Fibroblast of pulmonary artery (primary cell): Measurements from ENCODE around the gene MCL1.
A peak's percentile ranks its signal among the peaks of the same experiment; 100 is the strongest.
"Not testable (repeated sequence)": the region's sequence is repeated elsewhere in the genome, so short reads cannot be mapped to it uniquely, and the experiment has no call there.

Experiments
- DNase-seq: peaks from one replicate; pipeline ENCODE4 v3.0.0-alpha.2; 2010; ENCODE audit warnings: low read depth
- H3K4me3 ChIP-seq: replicated peaks from 2 replicates; pipeline ENCODE4 v1.5.1; 2011; ENCODE audit warnings: low read depth, mild to moderate bottlenecking, control low read depth, low read length, moderate library complexity
- TF ChIP-seq, protein P1 (sequence below): IDR thresholded peaks from 2 replicates; pipeline ENCODE4 v1.5.1; 2011; ENCODE audit warnings: mild to moderate bottlenecking, control low read depth, low read length, inconsistent platforms; ENCODE audit errors: missing control alignments

The MCL1 gene

DNA sequence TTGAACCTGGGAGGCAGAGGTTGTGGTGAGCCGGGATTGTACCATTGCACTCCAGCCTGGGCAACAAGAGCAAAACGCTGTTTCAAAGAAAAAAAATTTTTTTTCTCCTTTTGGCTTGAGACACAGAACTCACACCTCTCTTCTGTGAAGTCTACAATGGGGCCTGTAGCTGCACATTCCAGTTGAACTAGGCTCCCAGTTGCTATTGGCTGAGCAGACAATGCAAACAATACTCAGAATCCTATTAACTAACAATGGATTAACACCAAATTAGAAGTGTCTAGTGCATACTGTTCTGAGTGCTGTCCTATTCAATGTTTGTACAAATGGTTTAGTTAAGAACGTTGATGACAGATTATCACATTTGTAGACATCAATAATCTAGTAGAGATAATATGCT lies 17.6 kb upstream of the MCL1 start:
- DNase-seq: no peak
- H3K4me3 ChIP-seq: no peak overlapping the region
- TF ChIP-seq, protein P1, sequence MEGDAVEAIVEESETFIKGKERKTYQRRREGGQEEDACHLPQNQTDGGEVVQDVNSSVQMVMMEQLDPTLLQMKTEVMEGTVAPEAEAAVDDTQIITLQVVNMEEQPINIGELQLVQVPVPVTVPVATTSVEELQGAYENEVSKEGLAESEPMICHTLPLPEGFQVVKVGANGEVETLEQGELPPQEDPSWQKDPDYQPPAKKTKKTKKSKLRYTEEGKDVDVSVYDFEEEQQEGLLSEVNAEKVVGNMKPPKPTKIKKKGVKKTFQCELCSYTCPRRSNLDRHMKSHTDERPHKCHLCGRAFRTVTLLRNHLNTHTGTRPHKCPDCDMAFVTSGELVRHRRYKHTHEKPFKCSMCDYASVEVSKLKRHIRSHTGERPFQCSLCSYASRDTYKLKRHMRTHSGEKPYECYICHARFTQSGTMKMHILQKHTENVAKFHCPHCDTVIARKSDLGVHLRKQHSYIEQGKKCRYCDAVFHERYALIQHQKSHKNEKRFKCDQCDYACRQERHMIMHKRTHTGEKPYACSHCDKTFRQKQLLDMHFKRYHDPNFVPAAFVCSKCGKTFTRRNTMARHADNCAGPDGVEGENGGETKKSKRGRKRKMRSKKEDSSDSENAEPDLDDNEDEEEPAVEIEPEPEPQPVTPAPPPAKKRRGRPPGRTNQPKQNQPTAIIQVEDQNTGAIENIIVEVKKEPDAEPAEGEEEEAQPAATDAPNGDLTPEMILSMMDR: no peak

DNA sequence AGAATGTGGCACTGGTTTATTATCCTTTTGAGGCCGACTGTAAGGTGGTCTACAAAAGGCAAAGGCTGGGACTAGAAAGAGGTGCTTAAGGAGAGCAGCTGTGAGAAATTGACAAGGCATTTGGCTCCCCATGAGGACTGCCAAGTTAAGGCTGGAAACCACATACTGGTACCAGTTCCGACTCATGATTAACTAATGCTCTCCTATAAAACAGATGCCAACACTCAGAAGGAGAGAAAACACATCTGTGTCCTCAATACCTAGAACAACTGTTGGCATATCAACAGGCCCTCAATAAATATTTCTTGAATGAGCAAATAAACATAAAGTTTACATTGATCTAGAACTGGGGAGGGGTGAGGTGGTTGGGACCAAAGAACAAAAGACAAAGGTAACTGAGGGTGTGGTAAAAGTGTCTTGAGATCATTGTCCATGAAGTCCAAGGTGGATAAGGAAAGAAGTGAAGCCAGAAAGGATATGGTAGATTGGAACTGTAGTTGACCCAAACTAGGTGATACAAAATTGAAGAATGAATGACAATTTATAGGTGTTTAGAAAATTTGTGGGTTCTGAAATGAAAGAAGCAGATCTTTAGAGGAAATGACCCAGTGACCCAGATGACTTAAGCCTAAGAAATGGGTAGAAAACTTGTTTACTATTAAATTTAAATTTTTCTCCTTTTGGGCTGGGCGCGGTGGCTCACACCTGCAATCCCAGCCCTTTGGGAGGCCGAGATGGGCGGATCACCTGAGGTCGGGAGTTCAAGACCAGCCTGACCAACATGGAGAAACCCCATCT lies 16.9 kb upstream of the MCL1 start:
- DNase-seq: peak; percentile 35
- H3K4me3 ChIP-seq: no peak overlapping the region
- TF ChIP-seq, protein P1: no peak

DNA sequence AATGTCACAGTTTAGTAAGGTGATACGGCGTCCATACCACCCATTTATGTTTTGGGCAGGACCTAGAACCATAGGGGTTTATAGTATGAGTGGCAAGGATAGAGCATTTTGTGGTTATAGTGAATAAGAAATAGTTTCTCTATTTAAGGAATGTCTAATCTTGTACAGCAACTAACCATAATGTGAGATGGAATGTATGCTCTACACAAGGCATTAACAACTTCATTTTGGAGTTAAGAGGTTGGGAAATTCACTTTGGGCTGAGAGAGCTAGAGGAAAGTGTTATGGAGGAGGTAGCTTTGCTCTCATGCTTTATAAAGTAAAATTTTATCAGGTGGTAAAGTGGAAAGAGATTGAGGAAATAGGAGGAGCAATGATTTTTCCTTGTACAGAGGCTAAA lies 3.0 kb upstream of the MCL1 start:
- TF ChIP-seq, protein P1: no peak
- no peak overlapping the region for H3K4me3 ChIP-seq
- peak; percentile 36 for DNase-seq

DNA sequence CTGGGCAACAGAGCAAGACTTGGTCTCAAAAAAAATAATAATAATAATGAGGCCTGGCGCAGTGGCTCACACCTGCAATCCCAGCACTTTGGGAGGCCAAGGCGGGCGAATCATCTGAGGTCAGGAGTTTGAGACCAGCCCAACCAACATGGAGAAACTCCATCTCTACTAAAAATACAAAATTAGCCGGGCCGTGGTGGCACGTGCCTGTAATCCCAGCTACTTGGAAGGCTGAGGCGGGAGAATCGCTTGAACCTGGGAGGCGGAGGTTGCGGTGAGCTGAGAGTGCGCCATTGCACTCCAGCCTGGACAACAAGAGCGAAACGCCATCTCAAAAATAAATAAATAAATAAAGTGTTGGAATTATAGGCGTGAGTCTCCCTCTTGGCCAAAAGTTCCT lies 2.6 kb upstream of the MCL1 start:
- not testable (repeated sequence) for H3K4me3 ChIP-seq, DNase-seq

DNA sequence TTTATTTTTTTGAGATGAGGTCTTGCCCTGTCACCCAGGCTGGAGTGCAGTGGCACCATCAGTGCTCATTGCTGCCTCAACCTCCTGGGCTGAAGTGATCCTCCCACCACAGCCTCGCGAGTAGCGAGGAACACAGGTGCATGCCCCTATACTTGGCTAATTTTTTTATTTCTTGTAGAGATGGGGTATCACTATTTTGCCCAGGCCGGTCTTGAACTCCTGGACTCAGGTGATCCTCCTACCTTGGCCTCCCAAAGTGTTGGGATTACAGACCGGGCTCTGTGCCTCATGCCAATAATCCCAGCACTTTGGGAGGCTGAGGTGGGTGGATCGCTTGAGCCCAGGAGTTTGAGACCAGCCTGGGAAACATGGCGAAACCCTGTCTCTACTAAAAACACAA lies 2.0 kb upstream of the MCL1 start:
- DNase-seq: not testable (repeated sequence)

DNA sequence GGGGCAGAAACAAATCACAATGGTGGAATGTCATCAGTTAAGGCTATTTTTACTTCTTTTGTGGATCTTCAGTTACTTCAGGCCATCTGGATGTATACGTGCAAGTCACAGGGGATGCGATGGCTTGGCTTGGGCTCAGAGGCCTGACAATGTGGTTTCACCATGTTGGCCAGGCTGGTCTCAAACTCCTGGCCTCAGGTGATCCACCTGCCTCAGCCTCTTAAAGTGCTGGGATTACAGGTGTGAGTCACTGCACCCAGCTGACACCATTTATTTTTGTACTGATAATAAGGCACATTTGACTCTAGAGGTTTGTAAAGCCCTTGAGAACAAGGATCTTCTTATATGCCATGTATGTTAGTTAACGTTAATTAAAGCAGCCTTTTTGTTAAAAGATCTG lies 1.6 kb upstream of the MCL1 start:
- not testable (repeated sequence) for DNase-seq, H3K4me3 ChIP-seq

More for the DNA sequence above, 2.0 kb upstream of the MCL1 start:
- not testable (repeated sequence) for H3K4me3 ChIP-seq

DNA sequence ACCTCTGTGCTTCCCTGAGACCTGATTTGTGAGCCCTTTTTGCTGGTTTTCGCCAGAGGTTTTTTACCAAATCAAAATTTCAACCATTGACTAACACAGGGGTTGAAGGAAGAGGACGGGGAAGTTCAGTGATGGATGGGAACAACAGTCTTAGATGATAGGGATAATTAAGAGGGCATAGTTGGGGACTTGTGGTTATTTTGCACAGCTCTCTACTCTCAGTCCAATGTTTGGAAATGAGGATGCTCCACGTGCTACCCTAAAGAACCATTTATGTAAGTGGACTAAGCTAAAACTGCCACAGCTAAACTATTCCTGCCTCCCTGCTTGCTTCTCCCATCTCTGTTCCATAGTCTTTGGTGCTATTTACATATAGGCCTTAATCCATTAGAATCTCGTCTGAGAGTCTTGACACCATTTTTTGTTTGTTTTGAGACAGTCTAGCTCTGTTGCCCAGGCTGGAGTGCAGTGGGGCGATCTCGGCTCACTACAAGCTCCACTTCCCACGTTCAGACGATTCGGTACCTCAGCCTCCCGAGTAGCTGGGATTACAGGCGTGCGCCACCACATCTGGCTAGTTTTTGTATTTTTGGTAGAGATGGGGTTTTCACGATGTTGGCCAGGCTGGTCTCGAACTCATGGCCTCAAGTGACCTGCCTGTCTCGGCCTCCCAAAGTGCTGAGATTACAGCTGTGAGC lies 684 bp upstream of the MCL1 start:
- DNase-seq: no peak
- H3K4me3 ChIP-seq: peak overlapping the region; percentile 51
- TF ChIP-seq, protein P1: no peak

DNA sequence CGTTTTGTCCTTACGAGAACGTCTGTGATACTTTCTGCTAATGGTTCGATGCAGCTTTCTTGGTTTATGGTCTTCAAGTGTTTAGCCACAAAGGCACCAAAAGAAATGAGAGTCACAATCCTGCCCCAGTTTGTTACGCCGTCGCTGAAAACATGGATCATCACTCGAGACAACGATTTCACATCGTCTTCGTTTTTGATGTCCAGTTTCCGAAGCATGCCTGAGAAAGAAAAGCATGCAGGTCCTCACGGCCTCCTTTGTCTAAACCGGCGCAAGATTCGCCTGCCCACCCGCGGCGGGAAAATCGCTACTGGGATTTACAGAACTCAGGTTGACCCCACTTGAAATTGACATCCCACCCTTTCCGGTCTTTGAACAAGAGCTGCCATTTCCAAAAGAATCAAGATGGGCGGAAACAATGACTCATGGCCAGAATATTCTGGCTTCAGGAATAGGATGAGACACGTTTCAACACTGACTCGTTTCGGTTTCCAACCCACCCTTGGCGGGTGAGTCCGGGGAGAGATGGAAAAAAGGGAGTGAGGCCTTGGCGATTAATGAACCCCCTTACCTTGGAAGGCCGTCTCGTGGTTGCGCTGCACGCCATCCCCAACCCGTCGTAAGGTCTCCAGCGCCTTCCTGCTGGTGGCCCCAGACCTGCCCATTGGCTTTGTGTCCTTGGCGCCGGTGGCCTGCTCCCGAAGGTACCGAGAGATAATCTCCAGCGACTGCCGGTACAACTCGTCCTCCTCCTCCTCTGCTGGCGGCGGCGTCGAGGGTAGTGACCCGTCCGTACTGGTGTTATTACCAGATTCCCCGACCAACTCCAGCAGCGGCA lies 919 bp downstream of the MCL1 start:
- H3K4me3 ChIP-seq: peak overlapping the region; percentile 91
- TF ChIP-seq, protein P1: no peak
- peak; percentile 93 for DNase-seq
